D341Med (cell line): ENCODE data around the gene SH3PXD2B.

Experiments used
- DNase-seq: peaks from one replicate; pipeline ENCODE4 v3.0.0; 2012; ENCODE audit warnings: low spot score

Gene SH3PXD2B

GRCh38 chr5:172436879-172437369 lies 17.4 kb downstream of the SH3PXD2B start:
- DNase-seq: no peak

- DNase-seq: no peak
These were observed 18.0 kb downstream of the SH3PXD2B start for GRCh38 chr5:172436078-172436878.

- no peak for DNase-seq
These were observed 18.8 kb downstream of the SH3PXD2B start for GRCh38 chr5:172435362-172436077.

- DNase-seq: no peak
These were observed 20.1 kb downstream of the SH3PXD2B start for GRCh38 chr5:172434251-172434650.

GRCh38 chr5:172433513-172433912 lies 20.8 kb downstream of the SH3PXD2B start:
- DNase-seq: no peak

- DNase-seq: no peak
These were observed 21.3 kb downstream of the SH3PXD2B start for GRCh38 chr5:172433071-172433470.

- DNase-seq: no peak
These were observed 24.0 kb downstream of the SH3PXD2B start for GRCh38 chr5:172430354-172430753.

- no peak for DNase-seq
These were observed 25.0 kb downstream of the SH3PXD2B start for GRCh38 chr5:172429201-172429940.

- DNase-seq: no peak
These were observed 25.8 kb downstream of the SH3PXD2B start for GRCh38 chr5:172428224-172429166.

- no peak for DNase-seq
These were observed 27.1 kb downstream of the SH3PXD2B start for GRCh38 chr5:172427202-172427601.

GRCh38 chr5:172426086-172426485 lies 28.2 kb downstream of the SH3PXD2B start:
- no peak for DNase-seq

- DNase-seq: no peak
These were observed 28.9 kb downstream of the SH3PXD2B start for GRCh38 chr5:172425402-172425801.

- DNase-seq: no peak
These were observed 29.5 kb downstream of the SH3PXD2B start for GRCh38 chr5:172424808-172425207.

GRCh38 chr5:172424111-172424490 lies 30.2 kb downstream of the SH3PXD2B start:
- DNase-seq: no peak

GRCh38 chr5:172423379-172424110 lies 30.8 kb downstream of the SH3PXD2B start:
- no peak for DNase-seq

GRCh38 chr5:172422255-172422654 lies 32.1 kb downstream of the SH3PXD2B start:
- no peak for DNase-seq

- DNase-seq: no peak
These were observed 33.3 kb downstream of the SH3PXD2B start for GRCh38 chr5:172421020-172421419.

- no peak for DNase-seq
These were observed 33.9 kb downstream of the SH3PXD2B start for GRCh38 chr5:172420235-172420939.

GRCh38 chr5:172418862-172419814 lies 35.2 kb downstream of the SH3PXD2B start:
- no peak for DNase-seq
